ENCODE data around the gene MVK.

GRCh38 chr12:109541413-109541726 is 32.2 kb upstream of the MVK start:
- TF ChIP-seq CTCF (IDR thresholded peaks at IDR 0.05) (no peak), POLR2AphosphoS5 (IDR thresholded peaks at IDR 0.05) (no peak)
